NCI-H146 treated with DMSO at 0.1 percent for 48 hours (cell line): ENCODE data around the gene FFAR1.
"Not testable (repeated sequence)": the region's sequence is repeated elsewhere in the genome, so short reads cannot be mapped to it uniquely, and the experiment has no call there.

Experiments used
- DNase-seq: peaks from one replicate; lab custom pipeline; 2025; ENCODE audit not compliant: unreplicated experiment; lab: John Stamatoyannopoulos, UW

FFAR1 gene

GRCh38 chr19:35359395-35359794 is 11.7 kb downstream of the FFAR1 start:
- DNase-seq = not testable (repeated sequence)

GRCh38 chr19:35360081-35360480 is 12.4 kb downstream of the FFAR1 start:
- DNase-seq = not testable (repeated sequence)

GRCh38 chr19:35360880-35361420 is 13.2 kb downstream of the FFAR1 start:
- DNase-seq = no peak

- DNase-seq = no peak
Measured at GRCh38 chr19:35362261-35363000, 14.7 kb downstream of the FFAR1 start.

GRCh38 chr19:35363001-35363590 is 15.4 kb downstream of the FFAR1 start:
- no peak for DNase-seq

GRCh38 chr19:35363711-35364425 is 16.2 kb downstream of the FFAR1 start:
- no peak for DNase-seq

- DNase-seq = no peak
Measured at GRCh38 chr19:35365303-35365702, 17.6 kb downstream of the FFAR1 start.

GRCh38 chr19:35368378-35368777 is 20.7 kb downstream of the FFAR1 start:
- DNase-seq = no peak

- no peak for DNase-seq
Measured at GRCh38 chr19:35369522-35369921, 21.8 kb downstream of the FFAR1 start.

GRCh38 chr19:35370722-35371121 is 23.0 kb downstream of the FFAR1 start, which contains the start of gene GPR42:
Gene GPR42 (plus strand): TSS chr19:35371068. CDS start chr19:35371360, 292 bp downstream.
- DNase-seq = no peak

GRCh38 chr19:35373492-35373891 is 25.8 kb downstream of the FFAR1 start:
- no peak for DNase-seq

- not testable (repeated sequence) for DNase-seq
Measured at GRCh38 chr19:35374031-35374430, 26.3 kb downstream of the FFAR1 start.

GRCh38 chr19:35375505-35376307 is 28.0 kb downstream of the FFAR1 start:
- no peak for DNase-seq

- no peak for DNase-seq
Measured at GRCh38 chr19:35377656-35378055, 30.0 kb downstream of the FFAR1 start.

- DNase-seq = no peak
Measured at GRCh38 chr19:35378356-35378755, 30.7 kb downstream of the FFAR1 start.

GRCh38 chr19:35379545-35379944 is 31.8 kb downstream of the FFAR1 start:
- DNase-seq = not testable (repeated sequence)

- no peak for DNase-seq
Measured at GRCh38 chr19:35379992-35380391, 32.3 kb downstream of the FFAR1 start.

- no peak for DNase-seq
Measured at GRCh38 chr19:35380450-35381124, 32.9 kb downstream of the FFAR1 start.

GRCh38 chr19:35381318-35381717 is 33.6 kb downstream of the FFAR1 start:
- no peak for DNase-seq

- no peak for DNase-seq
Measured at GRCh38 chr19:35381926-35382325, 34.2 kb downstream of the FFAR1 start.
